T-helper 17 cell (primary cell): ENCODE measurements around the gene VMP1. TPM values are rescaled to one million over a fixed set of nuclear protein-coding genes. Genes with fewer than 3 reads are reported as not detected.
A peak's percentile ranks its signal among the peaks of the same experiment; 100 is the strongest.

Experiments used
- ATAC-seq: fragments of 150-1000 bp; cut with Tn5 transposase; 2 replicates; pipeline ENCODE4 v1.10.0; 2021; ENCODE audit warnings: mild to moderate bottlenecking, moderate library complexity
- DNase-seq, 3 donors: peaks; one replicate each; pipeline versions ENCODE4 v3.0.0 to v3.0.0-alpha.2; 2020 to 2021
- H3K9me3 ChIP-seq: one replicate; pipeline ENCODE4 v1.7.0; 2013; ENCODE audit warnings: low read length, mild to moderate bottlenecking; ENCODE audit not compliant: control insufficient read depth, poor library complexity, severe bottlenecking
- H3K27ac Mint-ChIP-seq: one replicate; pipeline ENCODE4 v1.8.0; 2022; ENCODE audit warnings: mild to moderate bottlenecking, moderate library complexity, mixed read lengths
- H3K27me3 Mint-ChIP-seq: one replicate; pipeline ENCODE4 v1.8.0; 2022; ENCODE audit warnings: mixed read lengths
- H3K36me3 Mint-ChIP-seq: one replicate; pipeline ENCODE4 v1.8.0; 2022; ENCODE audit warnings: low read depth, mixed read lengths
- H3K4me1 Mint-ChIP-seq: one replicate; pipeline ENCODE4 v1.8.0; 2022; ENCODE audit warnings: mild to moderate bottlenecking, mixed read lengths
- H3K4me3 Mint-ChIP-seq: one replicate; pipeline ENCODE4 v1.8.0; 2022; ENCODE audit warnings: mild to moderate bottlenecking, moderate library complexity, mixed read lengths
- total RNA-seq, 4 donors: library from RNA in 2 of 4; stranded (reverse) in 2 of 4; gene quantifications; one replicate each; pipeline ENCODE4 v1.2.3 and lab custom pipeline; 2022 to 2026

The VMP1 gene
- total RNA-seq, 2 donors from 2014 or later, result 132 to 159 TPM

GRCh38 chr17:59722623-59723022 is 15.2 kb downstream of the VMP1 start:
- peaks cover 25% of the 10 kb centered on the region for H3K4me1 Mint-ChIP-seq
- H3K27me3 Mint-ChIP-seq, result no peaks in the 10 kb centered on the region
- H3K4me3 Mint-ChIP-seq, result no peak overlapping the region
- no peaks in the 10 kb centered on the region for H3K9me3 ChIP-seq
- DNase-seq (no peak), ATAC-seq (no peak)
- no peak overlapping the region for H3K27ac Mint-ChIP-seq
- peaks cover 3% of the 10 kb centered on the region for H3K36me3 Mint-ChIP-seq

GRCh38 chr17:59723041-59723440 is 15.6 kb downstream of the VMP1 start:
- Mint-ChIP-seq H3K4me3 (no peak overlapping the region), H3K4me1 (peaks cover 25% of the 10 kb centered on the region), H3K27me3 (no peaks in the 10 kb centered on the region), H3K36me3 (peaks cover 3% of the 10 kb centered on the region), H3K27ac (peak overlapping the region; percentile 49)
- H3K9me3 ChIP-seq, result no peaks in the 10 kb centered on the region
- DNase-seq (no peak), ATAC-seq (no peak)

GRCh38 chr17:59723607-59724006 is 16.2 kb downstream of the VMP1 start:
- Mint-ChIP-seq H3K36me3 (peaks cover 3% of the 10 kb centered on the region), H3K4me3 (no peak overlapping the region), H3K4me1 (peaks cover 23% of the 10 kb centered on the region), H3K27me3 (no peaks in the 10 kb centered on the region), H3K27ac (peak overlapping the region; percentile 49)
- H3K9me3 ChIP-seq, result no peaks in the 10 kb centered on the region
- ATAC-seq (no peak), DNase-seq (no peak)

GRCh38 chr17:59725691-59726090 is 18.2 kb downstream of the VMP1 start:
- Mint-ChIP-seq H3K4me3 (no peak overlapping the region), H3K27ac (no peak overlapping the region), H3K4me1 (peaks cover 24% of the 10 kb centered on the region), H3K36me3 (peaks cover 3% of the 10 kb centered on the region), H3K27me3 (no peaks in the 10 kb centered on the region)
- ATAC-seq (no peak), DNase-seq (no peak)
- H3K9me3 ChIP-seq, result no peaks in the 10 kb centered on the region

GRCh38 chr17:59727817-59728533 is 20.5 kb downstream of the VMP1 start:
- no peaks in the 10 kb centered on the region for H3K27me3 Mint-ChIP-seq
- H3K4me3 Mint-ChIP-seq, result no peak overlapping the region
- no peak overlapping the region for H3K27ac Mint-ChIP-seq
- DNase-seq, result no peak
- ATAC-seq, result no peak
- peaks cover 3% of the 10 kb centered on the region for H3K36me3 Mint-ChIP-seq
- peaks cover 26% of the 10 kb centered on the region for H3K4me1 Mint-ChIP-seq
- H3K9me3 ChIP-seq, result no peaks in the 10 kb centered on the region

GRCh38 chr17:59730268-59730834 is 22.9 kb downstream of the VMP1 start:
- H3K4me1 Mint-ChIP-seq, result peaks cover 17% of the 10 kb centered on the region
- no peaks in the 10 kb centered on the region for H3K9me3 ChIP-seq
- DNase-seq, result no peak
- no peak for ATAC-seq
- H3K4me3 Mint-ChIP-seq, result no peak overlapping the region
- H3K27ac Mint-ChIP-seq, result peak overlapping the region; percentile 47
- H3K36me3 Mint-ChIP-seq, result no peaks in the 10 kb centered on the region
- H3K27me3 Mint-ChIP-seq, result no peaks in the 10 kb centered on the region

- H3K9me3 ChIP-seq, result no peaks in the 10 kb centered on the region
- ATAC-seq, result no peak
- Mint-ChIP-seq H3K4me1 (peaks cover 12% of the 10 kb centered on the region), H3K36me3 (no peaks in the 10 kb centered on the region), H3K4me3 (no peak overlapping the region), H3K27ac (no peak overlapping the region), H3K27me3 (no peaks in the 10 kb centered on the region)
- no peak for DNase-seq
These were observed 26.2 kb downstream of the VMP1 start for GRCh38 chr17:59733697-59734096.

- ATAC-seq (no peak), DNase-seq (no peak)
- no peak overlapping the region for H3K4me3 Mint-ChIP-seq
- no peaks in the 10 kb centered on the region for H3K9me3 ChIP-seq
- H3K27me3 Mint-ChIP-seq, result no peaks in the 10 kb centered on the region
- H3K36me3 Mint-ChIP-seq, result no peaks in the 10 kb centered on the region
- H3K27ac Mint-ChIP-seq, result no peak overlapping the region
- peaks cover 11% of the 10 kb centered on the region for H3K4me1 Mint-ChIP-seq
These were observed 26.8 kb downstream of the VMP1 start for GRCh38 chr17:59734226-59734625.

GRCh38 chr17:59737324-59737723 is 29.9 kb downstream of the VMP1 start:
- peak overlapping the region; percentile 21 for H3K27ac Mint-ChIP-seq
- DNase-seq (no peak), ATAC-seq (no peak)
- no peaks in the 10 kb centered on the region for H3K36me3 Mint-ChIP-seq
- no peak overlapping the region for H3K4me3 Mint-ChIP-seq
- H3K9me3 ChIP-seq, result no peaks in the 10 kb centered on the region
- peaks cover 3% of the 10 kb centered on the region for H3K4me1 Mint-ChIP-seq
- H3K27me3 Mint-ChIP-seq, result no peaks in the 10 kb centered on the region

- H3K9me3 ChIP-seq, result no peaks in the 10 kb centered on the region
- Mint-ChIP-seq H3K36me3 (no peaks in the 10 kb centered on the region), H3K27ac (peak overlapping the region; percentile 41), H3K4me3 (no peak overlapping the region), H3K4me1 (peaks cover 7% of the 10 kb centered on the region), H3K27me3 (no peaks in the 10 kb centered on the region)
- DNase-seq (no peak), ATAC-seq (no peak)
These were observed 36.4 kb downstream of the VMP1 start for GRCh38 chr17:59743842-59744241.

GRCh38 chr17:59745040-59745439 is 37.6 kb downstream of the VMP1 start:
- no peak overlapping the region for H3K27ac Mint-ChIP-seq
- DNase-seq (no peak), ATAC-seq (no peak)
- H3K27me3 Mint-ChIP-seq, result no peaks in the 10 kb centered on the region
- H3K36me3 Mint-ChIP-seq, result no peaks in the 10 kb centered on the region
- H3K4me3 Mint-ChIP-seq, result no peak overlapping the region
- no peaks in the 10 kb centered on the region for H3K9me3 ChIP-seq
- H3K4me1 Mint-ChIP-seq, result peaks cover 7% of the 10 kb centered on the region

GRCh38 chr17:59746849-59747445 is 39.5 kb downstream of the VMP1 start:
- ATAC-seq, result peak; percentile 56
- H3K9me3 ChIP-seq, result no peaks in the 10 kb centered on the region
- DNase-seq, result no peak
- no peak overlapping the region for H3K4me3 Mint-ChIP-seq
- H3K4me1 Mint-ChIP-seq, result peaks cover 7% of the 10 kb centered on the region
- no peaks in the 10 kb centered on the region for H3K27me3 Mint-ChIP-seq
- no peaks in the 10 kb centered on the region for H3K36me3 Mint-ChIP-seq
- no peak overlapping the region for H3K27ac Mint-ChIP-seq

GRCh38 chr17:59748591-59748990 is 41.1 kb downstream of the VMP1 start:
- Mint-ChIP-seq H3K4me1 (peaks cover 14% of the 10 kb centered on the region), H3K27ac (no peak overlapping the region), H3K36me3 (no peaks in the 10 kb centered on the region), H3K27me3 (no peaks in the 10 kb centered on the region), H3K4me3 (no peak overlapping the region)
- H3K9me3 ChIP-seq, result no peaks in the 10 kb centered on the region
- ATAC-seq (no peak), DNase-seq (no peak)
